ENCODE results near the gene TMEM132D.

- TF ChIP-seq CTCF (IDR thresholded peaks at IDR 0.05; ENCODE audit: insufficient read depth, low read length, poor library complexity, severe bottlenecking) (no peak), EZH2phosphoT487 (conservative IDR thresholded peaks at IDR 0.05; ENCODE audit: low read length) (no peak)
These were observed 869.1 kb downstream of the TMEM132D start for GRCh38 chr12:129034558-129035289.

Measured in SU-DHL-6 (cell line).